Forelimb muscle (tissue), 1 donor: ENCODE measurements around the gene AGAP1. TPM values are rescaled to one million over a fixed set of nuclear protein-coding genes. Genes with fewer than 3 reads are reported as not detected.

Source experiments
- DNase-seq: peaks from one replicate; pipeline ENCODE4 v3.0.0-alpha.2; 2013; ENCODE audit warnings: low read depth
- polyA plus RNA-seq: library from polyadenylated mRNA; unstranded; fragments of 120-200 nt; gene quantifications from one replicate; pipeline ENCODE4 v1.2.1, GENCODE V29; 2013; ENCODE audit not compliant: insufficient read length

AGAP1 gene
- polyA plus RNA-seq, 1 donor = 25.9 TPM

DNA sequence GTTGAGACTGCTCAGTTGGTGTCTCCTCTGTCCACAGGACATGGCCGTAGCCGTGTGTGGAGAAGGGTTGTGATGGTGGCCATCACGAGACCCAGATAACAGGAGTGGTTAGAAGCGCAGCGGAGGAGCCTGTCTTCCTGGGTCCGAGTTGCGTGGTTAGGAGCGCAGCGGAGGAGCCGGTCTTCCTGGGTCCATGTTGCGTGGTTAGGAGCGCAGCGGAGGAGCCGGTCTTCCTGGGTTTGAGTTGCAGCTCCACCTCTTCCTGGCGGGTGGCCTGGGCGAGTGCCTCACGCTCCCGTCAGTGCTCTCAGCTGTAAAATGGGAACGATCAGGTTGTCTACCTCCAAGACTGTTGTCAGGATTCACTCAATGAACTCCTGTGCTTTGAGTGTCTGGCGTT lies 498.2 kb downstream of the AGAP1 start:
- DNase-seq = no peak

DNA sequence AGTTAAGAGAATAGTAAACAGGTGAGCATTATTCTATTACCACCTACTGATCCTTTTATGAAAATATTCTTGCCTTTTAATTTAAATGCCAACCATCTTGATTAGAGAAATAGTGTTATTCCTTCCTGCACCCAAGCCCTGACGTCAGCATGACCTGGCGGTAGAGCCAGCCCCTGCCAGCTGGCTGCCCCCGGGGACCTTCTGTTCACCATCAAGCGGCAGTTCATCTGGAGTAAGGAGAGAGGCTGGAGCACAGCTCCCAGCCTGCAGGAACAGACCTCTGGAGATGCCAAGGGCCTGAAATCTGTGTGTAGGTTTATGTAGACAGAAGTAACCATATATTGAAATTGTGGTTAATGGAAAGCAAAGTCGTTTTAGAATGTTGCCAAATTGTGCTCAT lies 502.6 kb downstream of the AGAP1 start:
- no peak for DNase-seq

DNA sequence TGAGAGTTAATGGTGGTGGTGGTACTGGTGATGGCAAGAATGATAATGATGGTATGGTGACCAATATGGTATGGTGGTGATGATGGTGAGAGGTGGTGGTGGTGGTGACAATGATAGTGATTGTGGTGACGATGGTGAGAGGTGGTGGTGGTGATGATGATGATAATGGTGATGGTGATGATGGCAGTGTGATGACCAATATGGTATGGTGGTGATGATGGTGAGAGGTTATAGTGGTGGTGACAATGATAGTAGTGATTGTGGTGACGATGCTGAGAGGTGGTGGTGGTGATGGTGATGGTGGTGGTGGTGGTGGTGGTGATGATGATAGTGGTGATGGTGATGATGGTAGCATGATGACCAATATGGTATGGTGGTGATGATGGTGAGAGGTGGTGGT lies 505.2 kb downstream of the AGAP1 start:
- no peak for DNase-seq

DNA sequence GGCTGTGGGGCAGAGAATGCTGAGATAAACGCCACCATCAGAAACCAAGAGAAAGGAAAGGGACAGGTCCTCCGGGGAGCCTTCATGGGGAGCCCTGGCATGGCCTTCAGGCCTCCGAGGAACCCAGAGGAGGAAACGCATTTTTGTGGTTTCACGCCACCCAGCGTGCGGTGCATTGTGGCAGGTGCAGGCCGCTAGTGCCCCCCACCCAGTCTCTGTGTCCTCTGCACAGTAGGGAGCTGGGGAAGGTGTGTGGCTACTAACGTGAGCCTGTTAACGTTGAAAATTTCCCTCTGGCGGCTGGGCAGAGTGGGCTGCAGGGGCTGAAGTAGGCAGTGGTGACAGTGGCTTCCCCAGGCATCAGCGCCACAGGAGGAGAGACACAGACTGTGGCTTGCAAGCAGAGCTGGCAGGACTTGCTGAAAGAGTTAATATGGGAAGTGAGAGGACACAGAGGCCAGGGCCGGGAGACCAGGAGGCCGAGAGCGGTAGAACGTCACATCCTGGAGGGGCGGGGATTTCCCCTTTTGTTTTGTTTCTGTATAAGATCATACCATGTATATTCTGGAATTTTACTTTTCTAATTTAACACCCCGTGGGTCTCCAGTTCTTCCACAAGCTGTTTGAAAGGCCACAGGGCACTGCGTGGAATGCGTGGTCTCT lies 507.5 kb downstream of the AGAP1 start:
- DNase-seq = no peak

DNA sequence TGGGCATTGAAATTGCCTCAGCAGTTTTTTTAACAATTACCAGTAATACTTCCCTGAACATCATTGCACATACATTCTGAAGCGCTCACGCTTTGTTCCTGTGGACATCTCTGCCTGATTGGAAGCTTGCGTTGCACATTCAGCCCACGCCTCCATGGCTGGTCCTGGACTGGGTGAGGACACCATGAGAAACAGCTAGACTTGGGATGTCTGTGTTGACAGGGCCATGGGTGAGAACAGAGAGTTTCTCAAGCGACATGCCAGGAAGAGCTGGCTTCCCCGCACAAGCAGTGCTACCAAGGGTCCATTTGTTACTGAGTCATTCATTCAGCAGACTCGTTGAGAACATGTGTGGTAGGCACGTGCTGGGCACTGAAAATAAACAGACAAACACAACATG lies 508.0 kb downstream of the AGAP1 start:
- DNase-seq = no peak

DNA sequence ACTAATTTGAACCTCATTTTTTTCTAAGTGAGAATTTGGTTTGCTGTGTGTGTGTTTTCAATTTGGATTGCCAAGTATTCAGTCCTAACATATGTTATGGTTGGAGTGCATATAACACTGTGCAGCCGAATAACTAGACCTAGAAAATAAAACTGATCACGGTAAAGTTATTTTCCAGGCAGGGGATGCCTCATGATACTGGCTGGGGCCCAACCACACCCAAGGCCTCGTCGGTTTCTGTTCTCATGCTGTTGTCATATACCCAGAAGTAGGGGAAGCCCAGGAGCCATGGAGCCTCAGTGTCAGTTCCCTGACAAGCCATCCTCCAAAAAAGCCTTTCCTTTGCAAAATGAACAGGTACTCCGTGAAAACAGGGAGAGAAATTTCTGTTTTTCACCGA lies 514.2 kb downstream of the AGAP1 start:
- DNase-seq = no peak

DNA sequence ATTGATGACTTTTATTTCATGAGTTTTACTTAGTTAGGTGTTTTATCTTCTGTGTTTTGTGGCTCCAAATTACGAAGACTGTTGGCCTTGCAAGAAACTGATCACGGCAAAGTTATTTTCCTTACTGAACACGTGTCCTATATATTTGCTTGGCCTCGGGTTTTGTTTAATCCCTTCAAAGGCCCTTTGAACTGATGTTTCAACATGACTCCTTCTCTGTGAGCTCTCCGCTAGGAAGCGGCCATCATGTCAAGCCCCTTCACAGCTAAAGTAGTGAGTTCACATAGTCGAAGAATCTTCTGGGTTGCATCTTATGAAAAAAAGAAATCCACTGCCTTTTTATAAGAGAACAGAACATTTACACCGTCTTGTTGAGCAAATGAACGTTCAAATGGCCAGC lies 515.0 kb downstream of the AGAP1 start:
- DNase-seq = no peak

DNA sequence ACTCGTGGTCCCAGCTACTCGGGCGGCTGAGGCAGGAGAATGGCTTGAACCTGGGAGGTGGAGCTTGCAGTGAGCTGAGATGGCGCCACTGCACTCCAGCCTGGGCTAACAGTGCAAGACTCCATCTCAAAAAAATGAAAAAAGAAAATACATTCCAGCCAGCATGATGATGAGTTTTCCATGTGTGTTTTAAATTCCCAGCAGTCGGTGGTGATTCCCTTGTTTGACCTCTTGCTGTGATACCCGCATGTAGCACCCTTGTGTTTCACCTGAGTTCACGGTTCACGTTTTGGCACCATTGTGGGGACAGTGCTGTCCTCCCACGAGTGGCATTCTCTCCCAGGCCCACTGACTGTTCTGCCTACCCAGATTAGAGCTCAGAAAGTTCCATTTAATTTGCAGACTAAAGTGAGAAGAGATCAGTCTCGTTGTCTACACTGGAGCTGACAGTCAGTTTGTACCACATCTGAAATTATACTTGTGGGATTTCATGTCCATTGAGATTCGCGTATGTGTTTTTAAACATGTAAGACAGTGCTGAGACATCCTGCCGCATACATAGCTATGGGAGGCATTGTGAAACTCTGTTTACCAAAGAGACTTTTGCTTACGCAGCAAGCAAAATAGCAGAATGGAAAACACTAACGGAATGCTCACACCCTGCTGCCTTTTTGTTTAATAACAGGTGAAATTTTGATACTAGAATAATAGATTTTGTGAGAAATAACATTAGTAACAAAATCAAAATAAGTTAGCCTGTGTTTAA lies 517.3 kb downstream of the AGAP1 start:
- no peak for DNase-seq

DNA sequence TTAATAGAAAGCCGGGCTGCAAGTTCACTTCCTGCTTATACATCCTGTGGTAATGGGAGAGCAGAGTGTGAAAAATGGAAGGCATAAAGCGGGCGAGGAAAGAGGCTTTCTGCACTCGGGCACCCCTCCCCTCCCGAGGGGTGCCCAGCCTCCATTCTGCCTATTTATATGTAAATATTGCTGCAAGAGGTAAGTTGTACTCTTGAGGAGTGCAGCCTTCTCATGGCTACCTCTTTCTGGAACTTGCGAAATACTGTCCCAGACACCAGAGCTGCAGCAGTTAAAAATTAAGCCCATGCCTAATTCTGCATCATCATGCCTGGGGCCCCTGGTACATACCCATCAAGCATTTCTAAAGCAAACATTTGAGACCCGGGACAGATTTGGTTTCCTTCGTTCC lies 518.3 kb downstream of the AGAP1 start:
- no peak for DNase-seq

DNA sequence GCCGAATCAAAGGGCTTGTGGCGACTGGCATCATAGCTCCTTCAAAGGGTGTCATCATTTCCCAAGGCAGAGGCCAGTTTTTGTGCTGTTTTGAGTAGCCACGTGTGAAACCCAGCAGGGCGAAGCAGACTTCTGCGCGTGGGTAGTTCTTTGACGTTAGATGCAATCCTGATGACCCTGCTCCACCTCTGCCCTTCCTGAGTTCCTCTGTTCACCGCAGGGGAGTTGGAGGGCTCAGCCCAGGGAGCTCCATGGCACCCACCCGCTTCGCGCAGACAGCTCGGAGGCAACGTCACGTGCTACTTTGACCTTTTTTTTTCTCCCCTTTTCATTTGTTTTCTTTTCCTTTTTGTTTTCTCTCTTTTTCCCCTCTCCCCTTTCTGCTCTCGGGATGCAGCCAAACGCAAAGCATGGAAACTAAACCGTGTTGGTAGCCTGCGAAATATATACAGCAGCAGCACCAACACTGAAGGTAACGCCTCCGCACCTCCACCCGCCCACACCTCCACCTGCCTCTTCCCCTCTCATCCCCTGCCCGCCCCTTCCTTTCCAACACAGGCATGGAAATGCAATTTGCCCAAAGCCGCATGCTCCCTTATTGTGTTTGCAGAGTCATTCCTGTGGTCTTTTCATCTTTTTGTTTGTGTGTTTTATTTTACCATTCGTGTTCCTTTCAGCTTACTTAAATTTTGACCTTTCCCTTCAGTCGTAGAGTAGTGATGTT lies 520.7 kb downstream of the AGAP1 start:
- DNase-seq = no peak

DNA sequence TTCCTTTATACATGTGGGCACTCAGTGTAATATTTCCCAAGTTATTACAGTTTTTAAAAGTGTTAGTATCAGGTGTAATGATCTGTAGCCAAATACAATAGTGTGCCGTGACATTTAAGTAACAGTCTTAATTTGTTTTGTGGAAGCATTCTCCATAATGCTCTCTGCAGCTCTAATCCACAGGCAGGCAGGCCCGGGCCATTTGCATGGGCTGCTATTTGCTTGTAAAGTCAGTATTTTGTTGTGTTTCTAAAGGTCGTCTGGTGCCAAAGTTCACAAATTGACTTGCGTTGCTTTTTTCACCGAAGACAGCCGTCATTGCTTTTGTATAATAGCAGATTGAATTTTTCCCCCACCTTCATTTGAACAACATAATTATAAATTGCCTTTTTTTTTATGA lies 521.3 kb downstream of the AGAP1 start:
- DNase-seq = no peak

DNA sequence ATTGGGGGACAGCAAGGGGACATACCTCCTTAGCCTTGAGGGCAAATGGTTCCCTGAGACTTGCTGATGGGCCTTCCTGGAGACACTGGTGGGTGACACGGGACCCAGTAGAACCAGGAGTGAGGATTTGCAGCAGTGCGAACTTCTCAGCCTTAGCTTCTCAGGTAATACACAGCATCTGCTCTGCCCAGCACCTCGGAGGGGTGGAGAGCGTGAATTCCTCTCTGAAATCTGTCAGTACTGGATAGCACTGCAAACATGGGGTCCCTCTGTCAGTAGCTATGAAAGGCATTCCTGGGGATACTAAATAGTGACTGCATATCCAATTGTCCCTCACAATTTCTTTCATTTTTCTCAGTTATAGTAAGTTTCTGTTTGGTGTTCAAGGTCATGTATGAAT lies 522.7 kb downstream of the AGAP1 start:
- DNase-seq = no peak

DNA sequence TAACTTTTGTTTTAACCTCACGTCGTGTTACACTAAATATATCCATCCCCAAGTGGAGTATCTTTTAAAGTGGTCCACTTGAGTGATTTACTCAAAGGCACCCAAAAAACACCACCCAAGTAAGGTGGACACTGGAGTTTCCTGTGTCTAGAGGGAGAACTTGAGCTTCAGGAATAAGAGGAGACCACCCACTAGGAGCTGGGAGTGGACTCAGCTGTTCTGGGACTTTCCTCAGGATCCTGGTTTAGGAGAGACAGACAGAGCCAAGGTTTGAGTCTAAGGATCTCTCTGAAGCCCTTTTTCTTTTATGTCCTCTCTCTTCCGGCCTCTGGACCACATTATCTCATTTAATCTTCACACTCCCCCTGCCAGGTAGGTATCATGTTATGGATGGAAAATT lies 523.6 kb downstream of the AGAP1 start:
- DNase-seq = no peak

DNA sequence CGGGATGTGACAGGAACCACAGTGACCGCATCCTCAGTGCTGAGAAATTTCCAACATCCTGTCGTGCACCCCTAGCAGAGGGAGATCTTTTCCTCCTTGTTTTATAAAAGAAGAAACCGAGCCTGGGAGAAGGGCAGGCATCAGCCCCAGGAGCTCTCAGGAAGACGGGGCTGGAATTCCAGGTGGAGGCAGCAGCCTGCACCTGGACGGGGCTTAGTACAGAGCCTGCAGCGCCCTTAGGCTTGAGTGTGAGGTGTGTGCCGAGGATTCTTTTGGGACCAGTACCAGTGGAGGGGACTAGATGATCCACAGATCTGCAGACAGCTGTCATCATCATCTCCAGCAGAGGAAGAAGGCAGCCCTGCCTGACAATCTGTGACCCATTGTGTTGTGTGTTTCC lies 525.6 kb downstream of the AGAP1 start:
- DNase-seq = no peak

DNA sequence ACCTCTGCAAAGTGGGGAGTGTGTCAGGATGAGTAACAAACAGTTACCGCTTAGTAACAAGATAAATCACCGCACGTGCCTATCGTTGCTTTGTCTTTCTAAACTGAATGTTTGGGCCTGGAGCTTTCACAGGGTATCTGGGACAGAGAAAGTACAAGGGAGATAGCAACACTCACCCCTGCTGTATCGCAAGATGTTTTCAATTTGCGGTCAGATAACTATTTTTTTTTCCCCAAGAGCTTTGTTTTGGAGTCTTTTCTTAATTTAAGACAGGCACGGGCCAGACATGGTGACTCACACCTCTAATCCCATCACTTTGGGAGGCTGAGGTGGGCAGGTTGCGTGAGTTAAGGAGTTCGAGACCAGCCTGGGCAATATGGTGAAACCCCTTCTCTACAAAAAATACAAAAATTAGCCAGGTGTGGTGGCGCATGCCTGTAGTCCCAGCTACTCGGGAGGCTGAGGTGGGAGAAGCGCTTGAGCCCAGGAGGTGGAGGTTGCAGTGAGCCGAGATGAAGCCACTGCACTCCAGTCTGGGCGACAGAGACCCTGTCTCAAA lies 527.7 kb downstream of the AGAP1 start:
- no peak for DNase-seq

DNA sequence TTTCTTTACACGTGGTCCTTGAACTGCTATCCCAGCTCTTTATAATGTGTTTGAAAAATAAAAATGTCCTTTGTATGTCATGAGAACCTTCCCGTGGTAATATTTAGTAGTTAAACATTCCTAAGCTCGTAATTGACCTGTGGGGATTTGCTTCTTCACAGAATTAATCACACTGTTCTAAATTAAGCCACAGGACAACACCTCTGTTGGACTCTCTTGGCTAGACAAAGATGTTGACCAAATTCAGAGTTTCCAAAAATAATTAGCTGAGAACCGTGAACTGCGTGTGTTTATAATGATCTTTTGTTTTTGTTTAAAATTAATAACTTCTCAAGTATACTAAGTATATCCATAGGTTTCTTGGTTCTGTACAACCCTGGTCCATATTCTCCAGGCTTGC lies 528.3 kb downstream of the AGAP1 start:
- no peak for DNase-seq

DNA sequence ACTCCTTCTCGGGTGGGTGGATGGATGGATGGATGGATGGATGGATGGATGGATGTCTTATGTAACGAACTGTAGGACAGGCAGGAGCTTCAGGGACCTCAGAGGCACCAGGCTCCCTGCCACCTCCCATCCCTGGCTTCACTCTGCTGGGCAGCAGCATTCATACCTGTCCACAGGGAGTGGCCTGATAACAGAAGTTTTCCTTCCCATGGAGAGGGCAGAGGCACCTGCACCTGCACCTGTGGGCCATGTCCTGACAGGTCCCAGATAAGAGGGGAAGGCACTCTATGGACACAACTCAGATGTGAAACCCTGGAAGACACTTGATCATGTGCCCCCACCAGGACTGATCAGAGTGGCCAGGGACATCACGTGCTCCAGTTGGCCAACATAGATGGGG lies 532.0 kb downstream of the AGAP1 start:
- DNase-seq = no peak

DNA sequence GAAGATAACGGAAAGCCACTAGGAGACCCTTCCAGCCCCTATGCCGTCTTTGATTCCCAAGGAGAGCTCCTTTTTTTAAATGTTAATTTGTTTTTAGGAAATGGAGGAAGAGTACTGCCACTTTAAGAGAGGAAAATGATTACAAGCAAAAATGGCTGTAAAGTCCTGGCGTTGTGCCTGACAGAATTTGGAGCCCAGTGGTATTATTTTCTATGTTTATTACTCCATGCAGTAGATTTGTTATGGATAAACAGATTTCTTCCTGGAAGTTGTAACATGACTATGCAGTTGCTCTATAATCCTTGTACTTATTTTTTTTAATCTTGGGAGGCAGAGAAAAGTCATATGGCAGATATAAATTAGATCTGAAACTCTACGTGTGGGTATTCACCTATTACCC lies 533.0 kb downstream of the AGAP1 start:
- peak; percentile 34 for DNase-seq

DNA sequence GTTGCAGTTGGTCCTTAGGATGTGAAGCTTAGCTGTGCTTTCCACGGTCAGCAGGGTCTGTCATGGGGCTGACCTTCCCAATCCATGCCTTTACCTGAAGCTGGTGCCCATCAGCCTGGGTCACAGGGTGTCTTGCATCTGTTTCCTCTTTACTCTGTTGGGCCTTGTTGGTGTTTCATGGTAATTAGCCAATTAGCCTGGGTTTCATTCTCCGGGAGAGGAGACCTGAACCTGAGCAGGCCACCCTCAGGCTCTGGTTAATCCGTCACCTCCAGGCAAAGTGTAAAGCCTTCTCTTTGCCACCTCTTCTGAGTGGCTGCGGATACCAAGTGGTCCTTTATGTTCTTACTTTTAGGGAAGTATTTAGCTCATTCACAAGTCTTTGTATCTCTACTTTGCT lies 534.2 kb downstream of the AGAP1 start:
- DNase-seq = no peak

DNA sequence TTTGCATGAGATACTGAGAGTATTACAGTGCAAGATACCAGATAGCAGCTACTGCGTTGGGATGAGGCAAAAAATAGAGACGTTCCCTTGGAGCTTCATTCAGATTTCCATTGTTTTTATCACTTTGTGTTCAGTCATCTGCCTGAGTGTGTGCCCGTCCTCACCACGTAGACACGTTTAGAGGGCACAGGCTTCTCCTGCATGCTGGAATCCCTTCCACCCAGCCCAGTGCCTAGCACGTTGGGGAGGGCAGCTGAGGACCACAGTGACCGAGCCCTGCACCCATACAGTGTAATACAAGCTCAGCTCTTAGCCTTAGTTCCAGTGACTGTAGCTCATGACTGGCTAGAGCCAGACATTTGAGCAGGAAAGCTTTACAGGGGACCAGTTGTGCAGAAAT lies 539.6 kb downstream of the AGAP1 start:
- DNase-seq = no peak

DNA sequence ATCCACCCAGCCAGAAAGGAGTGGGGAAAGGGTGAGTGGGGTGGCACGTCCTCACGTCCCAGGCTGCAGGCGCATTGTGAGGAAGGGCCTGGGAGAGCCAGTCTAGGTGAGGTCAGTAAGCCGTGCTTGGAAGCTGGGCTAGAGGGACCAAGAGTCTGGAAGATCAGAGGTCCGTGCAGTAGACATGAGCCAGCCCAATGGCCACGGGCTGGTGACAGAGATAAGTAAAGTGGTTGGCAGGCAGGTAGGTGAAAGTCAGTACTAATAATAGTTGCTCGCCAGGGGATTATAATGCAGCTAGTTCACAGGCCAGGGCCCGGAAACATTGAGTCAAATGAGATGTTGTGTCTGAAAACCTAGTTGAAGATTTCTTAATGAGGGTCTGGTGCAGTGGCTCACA lies 541.1 kb downstream of the AGAP1 start:
- DNase-seq = no peak

DNA sequence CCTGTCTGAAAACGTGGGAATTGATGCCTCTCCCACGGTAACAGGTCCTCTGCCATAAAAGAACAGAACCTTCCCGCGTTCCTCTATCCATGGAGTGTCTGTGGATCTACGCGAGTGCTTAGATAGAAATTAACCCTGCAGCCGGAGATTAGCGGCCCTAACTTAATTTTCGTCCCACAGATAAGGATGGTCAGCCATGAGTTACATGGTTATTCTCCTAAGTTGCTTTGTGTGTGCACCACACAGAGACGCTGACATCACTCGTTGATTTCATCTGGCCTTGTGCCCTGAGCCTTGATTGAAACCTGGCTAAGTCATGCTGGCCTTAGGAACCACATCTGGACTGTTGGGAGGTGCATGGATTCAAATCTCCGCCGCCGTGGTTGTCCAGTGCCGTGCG lies 542.2 kb downstream of the AGAP1 start:
- no peak for DNase-seq

DNA sequence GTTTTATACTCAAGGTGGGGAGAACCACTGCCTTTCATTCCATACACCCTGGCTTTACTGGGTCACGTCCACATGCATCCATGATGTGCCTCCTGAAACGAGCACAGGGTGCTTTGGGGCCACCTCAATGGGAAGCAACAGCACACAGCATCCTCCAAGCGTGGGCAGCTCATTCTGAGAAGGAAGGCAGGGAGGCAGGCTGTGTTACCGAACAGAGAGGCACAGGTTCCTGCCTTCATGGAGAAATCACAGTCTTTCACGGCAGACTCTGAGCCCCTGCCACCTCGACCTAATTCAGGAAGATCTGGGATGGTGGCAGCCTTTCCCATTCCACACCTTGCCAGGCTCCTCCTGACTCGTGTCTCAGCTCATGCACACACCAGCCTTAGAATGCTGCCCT lies 544.3 kb downstream of the AGAP1 start:
- DNase-seq = no peak
